ENCODE data around the gene ST6GALNAC6. TPM values are rescaled to one million over a fixed set of nuclear protein-coding genes. Genes with fewer than 3 reads are reported as not detected.
A peak's percentile ranks its signal among the peaks of the same experiment; 100 is the strongest.

ST6GALNAC6 gene
- polyA plus RNA-seq, 3 donors, result 8.2 to 14.4 (median 12.0) TPM

GRCh38 chr9:127934986-127935385 is 35.6 kb upstream of the ST6GALNAC6 start:
- Histone ChIP-seq H2AFZ (ENCODE audit: insufficient read depth, low read depth, low read length, poor library complexity, severe bottlenecking) (no peak overlapping the region), H3K9ac (ENCODE audit: insufficient read depth, low read length, poor library complexity, severe bottlenecking) (no peak overlapping the region), H3K9me3 (replicated peaks in 1 of 2; ENCODE audit: control insufficient read depth in 1 of 2, insufficient read depth in 1 of 2, low read length in 2 of 2) (no peaks in the 10 kb centered on the region), H3K27ac (ENCODE audit: low read depth in 1 of 2, low read length in 2 of 2) (no peak overlapping the region), H3K79me2 (ENCODE audit: insufficient read depth, low read length) (peaks cover 24% of the 10 kb centered on the region), H3K4me3 (replicated peaks in 1 of 3; ENCODE audit: low read depth in 2 of 3, low read length in 3 of 3) (no peak overlapping the region), H4K20me1 (ENCODE audit: insufficient read depth, low read length) (peaks cover 41% of the 10 kb centered on the region), H3K4me1 (ENCODE audit: control insufficient read depth in 1 of 2, insufficient read depth in 2 of 2, low read length in 2 of 2) (peaks cover 40 to 50% of the 10 kb centered on the region in 2 donors), H3K36me3 (replicated peaks in 1 of 2; ENCODE audit: control insufficient read depth in 1 of 2, insufficient read depth in 2 of 2, low read length in 2 of 2) (peaks cover 2 to 9% of the 10 kb centered on the region in 2 donors), H3K4me2 (replicated peaks; ENCODE audit: extremely low read depth, low read length, poor library complexity, severe bottlenecking) (no peak overlapping the region), H3K27me3 (ENCODE audit: control insufficient read depth in 2 of 2, insufficient read depth in 2 of 2, low read length in 2 of 2) (peaks cover 4 to 15% of the 10 kb centered on the region in 2 donors)
- H3K27ac Mint-ChIP-seq, result peak overlapping the region in 2 of 7 donors; percentile 58 to 81
- WGBS (ENCODE audit: insufficient coverage), result 80% methylated on average over 7 of the region's 11 CpGs
- peaks cover 0 to 4% (median 0%) of the 10 kb centered on the region in 7 donors for H3K9me3 Mint-ChIP-seq
- TF ChIP-seq CTCF (IDR thresholded peaks at IDR 0.05), result no peak
- DNase-seq, result no peak
- intact Hi-C loops (cut with micrococcal nuclease), result no loop called here
- H3K36me3 Mint-ChIP-seq, result peaks cover 16 to 36% of the 10 kb centered on the region in 2 donors
- peaks cover 15 to 23% (median 20%) of the 10 kb centered on the region in 3 donors for H3K27me3 Mint-ChIP-seq (ENCODE audit: low read depth in 3 of 3)
- peaks cover 50% of the 10 kb centered on the region for H3K4me1 Mint-ChIP-seq
- H3K4me3 Mint-ChIP-seq, result no peak overlapping the region

GRCh38 chr9:127934248-127934647 is 34.8 kb upstream of the ST6GALNAC6 start:
- TF ChIP-seq CTCF (IDR thresholded peaks at IDR 0.05), result no peak
- no peak overlapping the region for H3K27ac ChIP-seq (ENCODE audit: low read depth in 1 of 2, low read length in 2 of 2)
- no peak overlapping the region for H3K9ac ChIP-seq (ENCODE audit: insufficient read depth, low read length, poor library complexity, severe bottlenecking)
- peaks cover 23 to 30% (median 27%) of the 10 kb centered on the region in 3 donors for H3K27me3 Mint-ChIP-seq (ENCODE audit: low read depth in 3 of 3)
- WGBS (ENCODE audit: insufficient coverage), result 100% methylated on average over 3 of the region's 4 CpGs
- peaks cover 41% of the 10 kb centered on the region for H4K20me1 ChIP-seq (ENCODE audit: insufficient read depth, low read length)
- H3K9me3 ChIP-seq (replicated peaks in 1 of 2; ENCODE audit: control insufficient read depth in 1 of 2, insufficient read depth in 1 of 2, low read length in 2 of 2), result no peaks in the 10 kb centered on the region
- H3K9me3 Mint-ChIP-seq, result peaks cover 0 to 4% (median 0%) of the 10 kb centered on the region in 7 donors
- intact Hi-C loops (cut with micrococcal nuclease), result no loop called here
- H3K4me3 ChIP-seq (replicated peaks in 1 of 3; ENCODE audit: low read depth in 2 of 3, low read length in 3 of 3), result no peak overlapping the region
- H3K4me1 Mint-ChIP-seq, result peaks cover 52% of the 10 kb centered on the region
- H3K27me3 ChIP-seq (ENCODE audit: control insufficient read depth in 2 of 2, insufficient read depth in 2 of 2, low read length in 2 of 2), result peaks cover 10 to 23% of the 10 kb centered on the region in 2 donors
- DNase-seq, result no peak
- H3K27ac Mint-ChIP-seq, result peak overlapping the region in 3 of 7 donors; percentile 42 to 79 (median 75)
- peaks cover 40 to 50% of the 10 kb centered on the region in 2 donors for H3K4me1 ChIP-seq (ENCODE audit: control insufficient read depth in 1 of 2, insufficient read depth in 2 of 2, low read length in 2 of 2)
- peaks cover 2 to 9% of the 10 kb centered on the region in 2 donors for H3K36me3 ChIP-seq (replicated peaks in 1 of 2; ENCODE audit: control insufficient read depth in 1 of 2, insufficient read depth in 2 of 2, low read length in 2 of 2)
- no peak overlapping the region for H2AFZ ChIP-seq (ENCODE audit: insufficient read depth, low read depth, low read length, poor library complexity, severe bottlenecking)
- peaks cover 18 to 36% of the 10 kb centered on the region in 2 donors for H3K36me3 Mint-ChIP-seq
- H3K4me2 ChIP-seq (replicated peaks; ENCODE audit: extremely low read depth, low read length, poor library complexity, severe bottlenecking), result no peak overlapping the region
- H3K79me2 ChIP-seq (ENCODE audit: insufficient read depth, low read length), result peaks cover 24% of the 10 kb centered on the region
- no peak overlapping the region for H3K4me3 Mint-ChIP-seq
